ENCODE measurements around the gene FNDC5.

GRCh38 chr1:32869923-32870614 lies 643 bp downstream of the FNDC5 start:
- TF ChIP-seq CTCF (IDR thresholded peaks at IDR 0.05 in 2 of 3, conservative IDR thresholded peaks at IDR 0.05 in 1 of 3; ENCODE audit: control insufficient read depth in 2 of 3, extremely low read depth in 1 of 3, insufficient read depth in 1 of 3, low read depth in 3 of 3, low read length in 3 of 3) (no peak), POLR2AphosphoS2 (IDR thresholded peaks at IDR 0.05; ENCODE audit: low read depth, low read length) (no peak), BRCA1 (IDR thresholded peaks at IDR 0.05; ENCODE audit: low read depth, low read length) (no peak), CEBPZ (IDR thresholded peaks at IDR 0.05; ENCODE audit: low read depth, low read length) (no peak), SRF (IDR thresholded peaks at IDR 0.05; ENCODE audit: low read depth in 2 of 2, low read length in 2 of 2) (no peak), HDAC6 (IDR thresholded peaks at IDR 0.05; ENCODE audit: unreplicated experiment) (no peak), RAD21 (IDR thresholded peaks at IDR 0.05; ENCODE audit: insufficient read depth, low read depth, low read length) (no peak)

Measured in GM12878 (cell line).